H9 (cell line): ENCODE results near the gene TDRD5. TPM values are rescaled to one million over a fixed set of nuclear protein-coding genes. Genes with fewer than 3 reads are reported as not detected.

ENCODE experiments used
- DNase-seq: peaks from one replicate; pipeline ENCODE4 v3.0.0-alpha.2; 2017
- H2AFZ ChIP-seq: one replicate; pipeline ENCODE4 v1.6.1; 2013; ENCODE audit warnings: mild to moderate bottlenecking, low read length, control low read depth, moderate library complexity
- H2AK5ac ChIP-seq: 2 replicates; pipeline ENCODE4 v1.6.1; 2013; ENCODE audit warnings: low read length, control low read depth, mixed read lengths; ENCODE audit not compliant: insufficient read length
- H2BK120ac ChIP-seq: one replicate; pipeline ENCODE4 v1.6.1; 2013; ENCODE audit warnings: low read depth, mild to moderate bottlenecking, low read length, control low read depth, inconsistent platforms; ENCODE audit not compliant: poor library complexity, severe bottlenecking
- H2BK12ac ChIP-seq: 2 replicates; pipeline ENCODE4 v1.6.1; 2013; ENCODE audit warnings: low read length, control low read depth, mixed read lengths, low read depth; ENCODE audit not compliant: insufficient read length
- H2BK15ac ChIP-seq: 2 replicates; pipeline ENCODE4 v1.6.1; 2013; ENCODE audit warnings: low read depth, low read length, control low read depth
- H2BK20ac ChIP-seq: one replicate; pipeline ENCODE4 v1.6.1; 2013; ENCODE audit warnings: low read depth, mild to moderate bottlenecking, low read length, control low read depth, inconsistent platforms; ENCODE audit not compliant: poor library complexity, severe bottlenecking
- H2BK5ac ChIP-seq: 2 replicates; pipeline ENCODE4 v1.6.1; 2013; ENCODE audit warnings: low read length, control low read depth, mixed read lengths; ENCODE audit not compliant: insufficient read length
- H3K14ac ChIP-seq: 2 replicates; pipeline ENCODE4 v1.6.1; 2013; ENCODE audit warnings: low read length, control low read depth; ENCODE audit not compliant: insufficient read depth
- H3K18ac ChIP-seq: 2 replicates; pipeline ENCODE4 v1.6.1; 2013; ENCODE audit warnings: low read depth, mild to moderate bottlenecking, mixed read lengths, low read length, control low read depth; ENCODE audit not compliant: insufficient read length
- H3K23ac ChIP-seq: 2 replicates; pipeline ENCODE4 v1.6.1; 2013; ENCODE audit warnings: low read length, control low read depth, mixed read lengths, low read depth; ENCODE audit not compliant: insufficient read length
- H3K23me2 ChIP-seq: 2 replicates; pipeline ENCODE4 v1.6.1; 2013; ENCODE audit warnings: low read depth, mild to moderate bottlenecking, mixed read lengths, low read length, control low read depth; ENCODE audit not compliant: insufficient read length, poor library complexity, severe bottlenecking
- H3K27ac ChIP-seq: 2 replicates; pipeline ENCODE4 v1.5.1; 2013; ENCODE audit warnings: low read length, control low read depth, mixed read lengths, low read depth; ENCODE audit not compliant: insufficient read length
- H3K27me3 ChIP-seq: 2 replicates; pipeline ENCODE4 v1.6.1; 2013; ENCODE audit warnings: low read length, control low read depth, inconsistent platforms; ENCODE audit not compliant: insufficient read depth
- H3K4ac ChIP-seq: 2 replicates; pipeline ENCODE4 v1.6.1; 2013; ENCODE audit warnings: low read depth, mild to moderate bottlenecking, control low read depth, inconsistent platforms, low read length, moderate library complexity
- H3K4me1 ChIP-seq: 2 replicates; pipeline ENCODE4 v1.6.1; 2013; ENCODE audit warnings: low read length, control low read depth, inconsistent platforms; ENCODE audit not compliant: insufficient read depth
- H3K4me2 ChIP-seq: 2 replicates; pipeline ENCODE4 v1.6.1; 2013; ENCODE audit warnings: low read length, control low read depth, mixed read lengths; ENCODE audit not compliant: insufficient read length, insufficient read depth
- H3K56ac ChIP-seq: 2 replicates; pipeline ENCODE4 v1.6.1; 2013; ENCODE audit warnings: low read depth, mild to moderate bottlenecking, mixed read lengths, low read length, control low read depth; ENCODE audit not compliant: insufficient read length
- H3K79me1 ChIP-seq: 2 replicates; pipeline ENCODE4 v1.6.1; 2013; ENCODE audit warnings: low read depth, mild to moderate bottlenecking, moderate library complexity, low read length, control low read depth, inconsistent platforms; ENCODE audit not compliant: insufficient read depth, poor library complexity, severe bottlenecking
- H3K79me2 ChIP-seq: 2 replicates; pipeline ENCODE4 v1.6.1; 2013; ENCODE audit warnings: low read length, control low read depth, inconsistent platforms; ENCODE audit not compliant: insufficient read depth
- H3K9ac ChIP-seq: 2 replicates; pipeline ENCODE4 v1.6.1; 2013; ENCODE audit warnings: low read length, control low read depth, mixed read lengths; ENCODE audit not compliant: insufficient read length; ENCODE audit errors: extremely low read depth
- H3K9me3 ChIP-seq: one replicate; pipeline ENCODE4 v1.6.1; 2013; ENCODE audit warnings: low read depth, low read length, inconsistent platforms; ENCODE audit not compliant: control insufficient read depth
- H3T11ph ChIP-seq: one replicate; pipeline ENCODE4 v1.6.1; 2013; ENCODE audit warnings: mild to moderate bottlenecking, low read length, control low read depth, inconsistent platforms
- H4K20me1 ChIP-seq: one replicate; pipeline ENCODE4 v1.6.1; 2013; ENCODE audit not compliant: control insufficient read depth, insufficient read length, insufficient read depth
- H4K5ac ChIP-seq: 2 replicates; pipeline ENCODE4 v1.6.1; 2013; ENCODE audit warnings: low read depth, mild to moderate bottlenecking, mixed read lengths, low read length, control low read depth; ENCODE audit not compliant: insufficient read length
- H4K8ac ChIP-seq: replicated peaks from 2 replicates; pipeline ENCODE4 v1.6.1; 2013; ENCODE audit warnings: low read length, control low read depth, mixed read lengths, low read depth; ENCODE audit not compliant: insufficient read length
- H4K91ac ChIP-seq: 2 replicates; pipeline ENCODE4 v1.6.1; 2013; ENCODE audit warnings: low read depth, mild to moderate bottlenecking, moderate library complexity, mixed read lengths, low read length, control low read depth; ENCODE audit not compliant: insufficient read length
- H3K27ac Mint-ChIP-seq, 3 experiments: 2 replicates in 2 of 3; 3 replicates in 1 of 3; pipeline ENCODE4 v1.8.0; 2020 to 2021; ENCODE audit warnings: mixed read lengths in 3 of 3, mild to moderate bottlenecking in 1 of 3, moderate library complexity in 1 of 3
- H3K27me3 Mint-ChIP-seq: 2 replicates; pipeline ENCODE4 v1.8.0; 2021; ENCODE audit warnings: low read depth, mild to moderate bottlenecking, moderate library complexity, mixed read lengths
- H3K36me3 Mint-ChIP-seq, 3 experiments: 2 replicates in 2 of 3; 3 replicates in 1 of 3; pipeline ENCODE4 v1.8.0; 2020 to 2021; ENCODE audit warnings: low read depth in 3 of 3, mixed read lengths in 3 of 3; ENCODE audit not compliant: insufficient read depth in 1 of 3
- H3K4me1 Mint-ChIP-seq, 2 experiments: 2 replicates each; pipeline ENCODE4 v1.8.0; 2020; ENCODE audit warnings: mixed read lengths in 2 of 2
- H3K4me3 Mint-ChIP-seq, 2 experiments: 2 replicates in 1 of 2; 3 replicates in 1 of 2; pipeline ENCODE4 v1.8.0; 2020 to 2021; ENCODE audit warnings: mild to moderate bottlenecking in 2 of 2, mixed read lengths in 2 of 2, moderate library complexity in 1 of 2
- H3K9me3 Mint-ChIP-seq, 2 experiments: 2 replicates in 1 of 2; 3 replicates in 1 of 2; pipeline ENCODE4 v1.8.0; 2020; ENCODE audit warnings: mild to moderate bottlenecking in 2 of 2, mixed read lengths in 2 of 2, moderate library complexity in 1 of 2
- WGBS: extraction: QIAGEN DNeasy Blood & Tissue Kit; methylation state at CpG from one replicate; pipeline ENCODE4 v1.1.7; 2013; ENCODE audit warnings: missing lambda C conversion rate, low lambda C conversion rate, mixed read lengths; ENCODE audit not compliant: insufficient read length; ENCODE audit errors: extremely low coverage; 5-methylcytosine and 5-hydroxymethylcytosine counted together
- total RNA-seq: library from RNA; stranded (reverse); gene quantifications from 2 replicates; pipeline ENCODE4 v1.2.1, GENCODE V29; 2021
- TF ChIP-seq, protein P1 (sequence below): fragments of 200-600 bp; sonication (generic); conservative IDR thresholded peaks from 3 replicates; pipeline ENCODE4 v1.8.0; 2021; ENCODE audit warnings: antibody characterized with exemption, mild to moderate bottlenecking

The TDRD5 gene
- total RNA-seq, 1 experiment from 2014 or later: 0.33 TPM

DNA sequence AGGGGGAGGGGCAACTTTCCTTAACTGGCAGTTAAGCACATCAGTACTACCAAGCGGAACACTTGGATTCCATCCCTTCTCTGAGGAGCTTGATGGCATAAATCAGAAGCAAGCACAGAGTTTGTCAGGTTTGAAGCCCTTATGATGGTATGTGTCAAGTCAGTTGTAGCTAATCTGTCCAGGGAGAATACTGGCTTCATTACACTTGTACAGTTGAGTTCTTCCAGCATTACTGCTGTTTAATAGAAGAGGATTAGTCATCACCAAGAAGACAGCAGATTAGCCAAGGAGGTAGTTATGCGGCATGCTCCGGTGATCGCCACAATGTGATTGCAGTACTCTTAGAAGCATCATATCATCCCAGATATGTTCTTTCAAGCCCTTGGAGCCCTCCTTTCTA is 2.1 kb upstream of the TDRD5 start:
- Mint-ChIP-seq H3K4me1 (peaks cover 8 to 12% of the 10 kb centered on the region in 2 experiments), H3K36me3 (peaks cover 0 to 1% (median 0%) of the 10 kb centered on the region in 3 experiments; a peak in 2 of 7 replicates), H3K9me3 (peaks cover 3 to 7% of the 10 kb centered on the region in 2 experiments; a peak in 4 of 5 replicates), H3K4me3 (no peak overlapping the region), H3K27ac (no peak overlapping the region), H3K27me3 (peaks cover 59% of the 10 kb centered on the region)
- no peak overlapping the region for H2AFZ ChIP-seq
- TF ChIP-seq, protein P1, sequence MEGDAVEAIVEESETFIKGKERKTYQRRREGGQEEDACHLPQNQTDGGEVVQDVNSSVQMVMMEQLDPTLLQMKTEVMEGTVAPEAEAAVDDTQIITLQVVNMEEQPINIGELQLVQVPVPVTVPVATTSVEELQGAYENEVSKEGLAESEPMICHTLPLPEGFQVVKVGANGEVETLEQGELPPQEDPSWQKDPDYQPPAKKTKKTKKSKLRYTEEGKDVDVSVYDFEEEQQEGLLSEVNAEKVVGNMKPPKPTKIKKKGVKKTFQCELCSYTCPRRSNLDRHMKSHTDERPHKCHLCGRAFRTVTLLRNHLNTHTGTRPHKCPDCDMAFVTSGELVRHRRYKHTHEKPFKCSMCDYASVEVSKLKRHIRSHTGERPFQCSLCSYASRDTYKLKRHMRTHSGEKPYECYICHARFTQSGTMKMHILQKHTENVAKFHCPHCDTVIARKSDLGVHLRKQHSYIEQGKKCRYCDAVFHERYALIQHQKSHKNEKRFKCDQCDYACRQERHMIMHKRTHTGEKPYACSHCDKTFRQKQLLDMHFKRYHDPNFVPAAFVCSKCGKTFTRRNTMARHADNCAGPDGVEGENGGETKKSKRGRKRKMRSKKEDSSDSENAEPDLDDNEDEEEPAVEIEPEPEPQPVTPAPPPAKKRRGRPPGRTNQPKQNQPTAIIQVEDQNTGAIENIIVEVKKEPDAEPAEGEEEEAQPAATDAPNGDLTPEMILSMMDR: no peak
- no peak overlapping the region for H2BK12ac ChIP-seq
- H4K8ac ChIP-seq: no peak overlapping the region
- H3K27me3 ChIP-seq: peaks cover 9% of the 10 kb centered on the region; the same call in 1 of the 2 replicates
- no peak overlapping the region for H3K4me2 ChIP-seq
- no peaks in the 10 kb centered on the region for H3K9me3 ChIP-seq
- no CpG with 5 or more reads among the region's 4 CpGs for WGBS
- no peaks in the 10 kb centered on the region for H3K23me2 ChIP-seq
- H3K79me2 ChIP-seq: no peaks in the 10 kb centered on the region
- H3K9ac ChIP-seq: no peak overlapping the region
- H4K91ac ChIP-seq: no peak overlapping the region
- no peak overlapping the region for H3K14ac ChIP-seq
- H3K23ac ChIP-seq: no peak overlapping the region
- no peak overlapping the region for H3K18ac ChIP-seq
- H2BK120ac ChIP-seq: no peak overlapping the region
- no peaks in the 10 kb centered on the region for H3K79me1 ChIP-seq
- no peak overlapping the region for H3T11ph ChIP-seq
- H3K4ac ChIP-seq: no peak overlapping the region
- H2BK20ac ChIP-seq: no peak overlapping the region
- no peak overlapping the region for H2BK5ac ChIP-seq
- H3K4me1 ChIP-seq: no peaks in the 10 kb centered on the region
- H2BK15ac ChIP-seq: no peak overlapping the region
- DNase-seq: no peak
- H4K20me1 ChIP-seq: no peaks in the 10 kb centered on the region
- H3K56ac ChIP-seq: no peak overlapping the region
- no peak overlapping the region for H3K27ac ChIP-seq
- no peak overlapping the region for H2AK5ac ChIP-seq
- H4K5ac ChIP-seq: no peak overlapping the region
